Measurements from ENCODE around the gene EPC1. TPM values are rescaled to one million over a fixed set of nuclear protein-coding genes. Genes with fewer than 3 reads are reported as not detected.

The EPC1 gene
- total and polyA plus RNA-seq, 2 of the 8 experiments (the other 6 are each of a cell fraction or from before 2014, with no cell fraction given): 23.7 to 42.3 TPM

DNA sequence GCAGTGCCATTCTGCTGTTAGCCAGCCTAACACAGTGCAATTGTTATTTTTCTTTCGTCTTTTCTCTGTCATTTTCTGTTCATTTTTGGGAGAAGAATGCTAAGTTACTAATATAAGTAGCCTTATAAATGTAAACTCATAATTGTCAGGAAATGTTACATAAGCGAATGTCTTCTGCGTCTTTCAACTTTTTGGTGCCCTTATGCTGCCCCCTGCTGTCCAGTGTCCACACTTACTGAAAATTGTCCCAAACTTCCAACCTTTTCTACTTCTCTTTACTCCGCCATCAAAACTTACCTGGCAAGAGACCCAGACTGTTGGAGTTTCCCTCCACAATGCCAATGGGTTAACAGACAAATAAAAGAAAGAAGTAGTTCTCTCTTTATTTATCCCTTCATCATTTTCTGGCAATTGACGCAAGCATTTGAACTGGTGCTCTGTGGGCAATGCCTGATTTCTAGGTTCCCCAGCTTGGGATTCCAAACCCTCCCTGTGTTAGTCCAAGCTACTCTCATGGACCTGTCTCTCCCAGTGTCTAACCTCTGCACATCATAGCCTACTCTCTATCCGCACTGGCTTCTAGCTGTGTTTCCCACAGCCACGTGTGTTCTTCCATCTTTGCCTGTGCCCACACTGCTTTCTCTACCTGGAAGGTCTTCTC, 21.0 kb upstream of the EPC1 start:
- FAIRE-seq: peak; percentile 95
- ChIA-PET CTCF (ENCODE audit: partially characterized antibody) (interaction anchor here (0.7 to 2.8 kb wide), 12 partner anchors 9 to 158 kb away, joined by 3 to 9 read pairs (median 4); partner anchors contain the start of gene CCDC7), POLR2A (ENCODE audit: partially characterized antibody) (interaction anchor here (0.6 to 0.7 kb wide), 3 partner anchors 22 to 54 kb away, joined by 3 read pairs; no protein-coding TSS in a partner anchor)
- Histone ChIP-seq H3K9me3 (ENCODE audit: insufficient read depth in 2 of 2, low read depth in 1 of 2, low read length in 1 of 2) (no peaks in the 10 kb centered on the region), H2BK12ac (ENCODE audit: low read depth, low read length) (no peak overlapping the region), H3K18ac (ENCODE audit: extremely low read depth, low read length) (no peak overlapping the region), H2BK120ac (replicated peaks; ENCODE audit: low read depth, low read length) (no peak overlapping the region), H4K8ac (ENCODE audit: extremely low read depth, insufficient read depth, low read length) (no peak overlapping the region), H3K4me2 (ENCODE audit: insufficient read depth in 1 of 2, low read depth in 2 of 2, low read length in 2 of 2) (no peak overlapping the region), H3K79me1 (ENCODE audit: low read depth, low read length) (no peaks in the 10 kb centered on the region), H3K4me3 (ENCODE audit: extremely low read depth in 1 of 4, insufficient read depth in 2 of 4, low read depth in 3 of 4, low read length in 4 of 4) (no peak overlapping the region), H2AFZ (ENCODE audit: low read length) (no peak overlapping the region), H2BK20ac (ENCODE audit: low read length) (no peak overlapping the region), H4K5ac (ENCODE audit: insufficient read length, low read depth, low read length) (no peak overlapping the region), H3K27me3 (replicated peaks in 1 of 4; ENCODE audit: control insufficient read depth in 3 of 4, extremely low read depth in 1 of 4, insufficient read depth in 3 of 4, low read length in 3 of 4) (no peaks in the 10 kb centered on the region), H4K20me1 (replicated peaks in 1 of 2; ENCODE audit: control insufficient read depth in 1 of 2, insufficient read depth in 2 of 2, low read length in 2 of 2) (no peaks in the 10 kb centered on the region), H2BK15ac (ENCODE audit: low read length) (no peak overlapping the region), H3K4me1 (replicated peaks in 1 of 4; ENCODE audit: control insufficient read depth in 3 of 4, insufficient read depth in 4 of 4, low read length in 3 of 4) (no peaks in the 10 kb centered on the region), H3K27ac (ENCODE audit: low read depth, low read length) (no peak overlapping the region), H3K23me2 (ENCODE audit: low read depth, low read length) (no peaks in the 10 kb centered on the region), H3K23ac (ENCODE audit: insufficient read length) (no peak overlapping the region), H3K56ac (replicated peaks; ENCODE audit: insufficient read length, low read depth, low read length) (no peak overlapping the region), H4K91ac (replicated peaks; ENCODE audit: insufficient read length, low read length) (no peak overlapping the region), H3K14ac (ENCODE audit: insufficient read length) (no peak overlapping the region), H3K79me2 (ENCODE audit: control insufficient read depth in 1 of 2, insufficient read depth in 2 of 2, low read length in 2 of 2) (peaks cover 0 to 18% of the 10 kb centered on the region in 2 experiments; a peak in 2 of 4 replicates), H3K36me3 (ENCODE audit: control insufficient read depth in 2 of 4, insufficient read depth in 4 of 4, low read length in 3 of 4) (no peaks in the 10 kb centered on the region), H2BK5ac (ENCODE audit: low read depth, low read length) (no peak overlapping the region), H3K9ac (replicated peaks in 1 of 4; ENCODE audit: extremely low read depth in 1 of 4, low read depth in 3 of 4, low read length in 3 of 4) (no peak overlapping the region), H3K4ac (replicated peaks; ENCODE audit: insufficient read length, low read depth, low read length) (no peak overlapping the region), H2AK5ac (ENCODE audit: low read depth, low read length) (no peak overlapping the region)
- TF ChIP-seq, protein P1, sequence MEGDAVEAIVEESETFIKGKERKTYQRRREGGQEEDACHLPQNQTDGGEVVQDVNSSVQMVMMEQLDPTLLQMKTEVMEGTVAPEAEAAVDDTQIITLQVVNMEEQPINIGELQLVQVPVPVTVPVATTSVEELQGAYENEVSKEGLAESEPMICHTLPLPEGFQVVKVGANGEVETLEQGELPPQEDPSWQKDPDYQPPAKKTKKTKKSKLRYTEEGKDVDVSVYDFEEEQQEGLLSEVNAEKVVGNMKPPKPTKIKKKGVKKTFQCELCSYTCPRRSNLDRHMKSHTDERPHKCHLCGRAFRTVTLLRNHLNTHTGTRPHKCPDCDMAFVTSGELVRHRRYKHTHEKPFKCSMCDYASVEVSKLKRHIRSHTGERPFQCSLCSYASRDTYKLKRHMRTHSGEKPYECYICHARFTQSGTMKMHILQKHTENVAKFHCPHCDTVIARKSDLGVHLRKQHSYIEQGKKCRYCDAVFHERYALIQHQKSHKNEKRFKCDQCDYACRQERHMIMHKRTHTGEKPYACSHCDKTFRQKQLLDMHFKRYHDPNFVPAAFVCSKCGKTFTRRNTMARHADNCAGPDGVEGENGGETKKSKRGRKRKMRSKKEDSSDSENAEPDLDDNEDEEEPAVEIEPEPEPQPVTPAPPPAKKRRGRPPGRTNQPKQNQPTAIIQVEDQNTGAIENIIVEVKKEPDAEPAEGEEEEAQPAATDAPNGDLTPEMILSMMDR (IDR thresholded peaks at IDR 0.05; ENCODE audit: control extremely low read depth in 1 of 3, insufficient read depth in 1 of 3, low read depth in 1 of 3, low read length in 3 of 3): peak in 2 of 3 experiments; percentile 57 to 67; a peak in 3 of 4 replicates
- TF ChIP-seq SP2 (IDR thresholded peaks at IDR 0.05; ENCODE audit: low read length): no peak
- no peak for TF ChIP-seq POU5F1 (IDR thresholded peaks at IDR 0.05; ENCODE audit: low read depth, low read length)
- TF ChIP-seq RAD21 (IDR thresholded peaks at IDR 0.05 in 1 of 2, conservative IDR thresholded peaks at IDR 0.05 in 1 of 2; ENCODE audit: low read depth in 2 of 2, low read length in 2 of 2): peak; percentile 65 to 70
- peak in 1 of 2 experiments; percentile 71 for DNase-seq (ENCODE audit: low read depth in 1 of 2, low spot score in 2 of 2)
- 62% methylated on average over 7 of the region's 7 CpGs; no CpG with 5 or more reads in 1 of the 2 experiments for WGBS, 2 experiments (ENCODE audit: extremely low coverage in 1 of 2, insufficient coverage in 1 of 2, insufficient read length in 1 of 2, insufficient replicate concordance in 2 of 2, low coverage in 1 of 2, low lambda C conversion rate in 2 of 2, missing lambda C conversion rate in 1 of 2)

Data from H1 (cell line).